Endothelial cell of umbilical vein (primary cell): ENCODE results near the gene XIRP1. TPM values are rescaled to one million over a fixed set of nuclear protein-coding genes. Genes with fewer than 3 reads are reported as not detected.

Experiments
- BruUV-seq: library from RNA; stranded (reverse); fragments of 400-500 nt; replicated peaks from 2 replicates; lab custom pipeline; 2021; lab: Mats Ljungman, UMichigan
- CTCF ChIA-PET: fragments of 300-600, 350-600 bp; sonication (Branson Sonifier 250); formaldehyde crosslinking; loops from one replicate; lab custom pipeline; 2021; ENCODE audit warnings: antibody characterized with exemption, inconsistent platforms; lab: Charles Lee
- POLR2A ChIA-PET: fragments of 300-600, 350-600 bp; sonication (Branson Sonifier 250); formaldehyde crosslinking; loops from one replicate; lab custom pipeline; 2021; ENCODE audit warnings: antibody characterized with exemption, inconsistent platforms; lab: Charles Lee
- DNase-seq: peaks from one replicate; pipeline ENCODE4 v3.0.0-alpha.2; 2011; ENCODE audit warnings: low read depth, low spot score
- FAIRE-seq: peaks from 2 replicates; lab custom pipeline; 2011; peaks lifted over from hg19 to GRCh38; lab: Jason Lieb, UNC
- H2AFZ ChIP-seq: 2 replicates; pipeline ENCODE4 v1.6.0; 2012; ENCODE audit warnings: low read depth, low read length, control low read depth, inconsistent platforms
- H3K27ac ChIP-seq: 2 replicates; pipeline ENCODE4 v1.5.1; 2011; ENCODE audit warnings: low read depth, mild to moderate bottlenecking, control low read depth, low read length, moderate library complexity; ENCODE audit not compliant: insufficient read depth
- H3K27me3 ChIP-seq, 2 experiments: 2 replicates each; pipeline versions ENCODE4 v1.6.0 to v1.6.1; 2011; ENCODE audit warnings: low read length in 2 of 2, mixed read lengths in 1 of 2; ENCODE audit not compliant: control insufficient read depth in 2 of 2, insufficient read depth in 2 of 2
- H3K36me3 ChIP-seq, 2 experiments: 2 replicates in 1 of 2; 3 replicates in 1 of 2; pipeline ENCODE4 v1.5.1; 2011; ENCODE audit warnings: low read length in 2 of 2, mild to moderate bottlenecking in 1 of 2, moderate library complexity in 1 of 2; ENCODE audit not compliant: control insufficient read depth in 2 of 2, insufficient read depth in 2 of 2; ENCODE audit errors: extremely low read depth in 1 of 2
- H3K4me1 ChIP-seq: 3 replicates; pipeline ENCODE4 v1.5.1; 2011; ENCODE audit warnings: mild to moderate bottlenecking, low read length; ENCODE audit not compliant: control insufficient read depth, insufficient read depth; ENCODE audit errors: extremely low read depth
- H3K4me2 ChIP-seq: 2 replicates; pipeline ENCODE4 v1.6.1; 2011; ENCODE audit warnings: low read length, control low read depth, mixed read lengths; ENCODE audit not compliant: insufficient read depth
- H3K4me3 ChIP-seq, 3 experiments: fragments of 200-600 bp in 1 of 3; sonication (generic), shearing (Covaris generic) in 1 of 3; replicated peaks in 1 of 3; 2 replicates each; pipeline ENCODE4 v1.5.1; 2011 to 2016; ENCODE audit warnings: control low read depth in 3 of 3, low read length in 3 of 3, mild to moderate bottlenecking in 2 of 3, inconsistent platforms in 1 of 3, low read depth in 1 of 3, moderate library complexity in 1 of 3; ENCODE audit not compliant: insufficient read depth in 1 of 3
- H3K79me2 ChIP-seq: 2 replicates; pipeline ENCODE4 v1.6.0; 2012; ENCODE audit warnings: low read length, inconsistent platforms; ENCODE audit not compliant: control insufficient read depth, insufficient read depth
- H3K9ac ChIP-seq: replicated peaks from 2 replicates; pipeline ENCODE3; 2011; ENCODE audit warnings: low read length, control low read depth; ENCODE audit not compliant: insufficient read depth; ENCODE audit errors: extremely low read depth
- H3K9me1 ChIP-seq: replicated peaks from 3 replicates; pipeline ENCODE4 v1.6.0; 2011; ENCODE audit warnings: mild to moderate bottlenecking, low read length; ENCODE audit not compliant: control insufficient read depth, insufficient read depth; ENCODE audit errors: extremely low read depth
- H3K9me3 ChIP-seq: replicated peaks from 2 replicates; pipeline ENCODE4 v1.5.1; 2012; ENCODE audit warnings: low read length, inconsistent platforms; ENCODE audit not compliant: control insufficient read depth, insufficient read depth
- H4K20me1 ChIP-seq: replicated peaks from 2 replicates; pipeline ENCODE3; 2011; ENCODE audit warnings: mild to moderate bottlenecking, low read length; ENCODE audit not compliant: control insufficient read depth, insufficient read depth; ENCODE audit errors: extremely low read depth
- EZH2 ChIP-seq: IDR thresholded peaks from 2 replicates; pipeline ENCODE4 v1.6.1; 2012; ENCODE audit warnings: borderline replicate concordance, low read depth, mild to moderate bottlenecking, moderate library complexity, low read length, inconsistent platforms; ENCODE audit not compliant: severe bottlenecking
- FOS ChIP-seq: IDR thresholded peaks from 2 replicates; pipeline ENCODE4 v1.6.1; 2011; ENCODE audit warnings: mild to moderate bottlenecking, low read length, moderate library complexity, borderline replicate concordance; ENCODE audit not compliant: insufficient read depth
- JUN ChIP-seq: IDR thresholded peaks from 2 replicates; pipeline ENCODE4 v1.6.1; 2011; ENCODE audit warnings: borderline replicate concordance, low read depth; ENCODE audit not compliant: insufficient read length, insufficient read depth
- MYC ChIP-seq: IDR thresholded peaks from one replicate; pipeline ENCODE4 v1.6.1; 2011; ENCODE audit warnings: mild to moderate bottlenecking, low read depth, low read length
- POLR2A ChIP-seq: IDR thresholded peaks from 2 replicates; pipeline ENCODE4 v1.6.1; 2012; ENCODE audit warnings: low read depth, mild to moderate bottlenecking, control low read depth, low read length
- POLR2AphosphoS5 ChIP-seq: IDR thresholded peaks from 2 replicates; pipeline ENCODE4 v1.6.1; 2012; ENCODE audit warnings: low read depth, mild to moderate bottlenecking, control low read depth, low read length, moderate library complexity; ENCODE audit not compliant: insufficient read depth
- dilution Hi-C: fragments of 300-500 bp; cut with MboI; formaldehyde crosslinking; loops from one replicate; pipeline ENCODE4 v1.15.0; 2019; ENCODE audit warnings: low sequenced_read_pairs; ENCODE audit not compliant: extremely low pct_ligation_motif_present
- intact Hi-C: fragments of 100-400 bp; cut with micrococcal nuclease; formaldehyde crosslinking; loops from one replicate; pipeline ENCODE4 v1.10.0; 2022
- polyA plus RNA-seq, 4 experiments: library from polyadenylated mRNA; depleted of rRNA in 3 of 4; stranded (reverse) in 3 of 4; unstranded in 1 of 4; fragments of >200 nt; gene quantifications; 2 replicates each; pipeline versions ENCODE4 v1.2.1 to v1.2.3, GENCODE V29; 2011 to 2012; ENCODE audit warnings: missing spikeins in 1 of 4
- total RNA-seq: library from RNA; stranded (reverse); gene quantifications from 2 replicates; pipeline ENCODE4 v1.2.3, GENCODE V29; 2021

The XIRP1 gene
- total and polyA plus RNA-seq, 2 donors (not counting 3 experiments of a cell fraction or from before 2014, with no cell fraction given), result not detected

GRCh38 chr3:39148435-39149058 lies 43.8 kb downstream of the XIRP1 start:
- peak overlapping the region; percentile 97 for H3K27ac ChIP-seq
- H3K9me3 ChIP-seq, result no peaks in the 10 kb centered on the region
- H3K9me1 ChIP-seq, result no peaks in the 10 kb centered on the region
- BruUV-seq, result no TSS peak
- no peaks in the 10 kb centered on the region for H3K27me3 ChIP-seq
- dilution Hi-C loops (no loop called here), intact Hi-C loops (loop anchor here (10.0 kb wide), 1 partner anchor 424 kb away; no protein-coding TSS in a partner anchor)
- no peak overlapping the region for H3K4me3 ChIP-seq
- peaks cover 63% of the 10 kb centered on the region for H3K4me1 ChIP-seq
- peak overlapping the region; percentile 73 for H3K4me2 ChIP-seq
- no peak overlapping the region for H2AFZ ChIP-seq
- H3K79me2 ChIP-seq, result peaks cover 74% of the 10 kb centered on the region
- TF ChIP-seq JUN (no peak), MYC (no peak), FOS (no peak), POLR2A (no peak), EZH2 (no peak), POLR2AphosphoS5 (peak; percentile 6)
- CTCF ChIA-PET, result interaction anchor here (0.9 to 3.3 kb wide), 4 partner anchors 29 to 143 kb away, joined by 3 to 20 read pairs (median 7); no protein-coding TSS in a partner anchor
- peak; percentile 28 for DNase-seq
- POLR2A ChIA-PET, result interaction anchor here (2.6 kb wide), 1 partner anchor 29 kb away, joined by 19 read pairs; no protein-coding TSS in a partner anchor
- peak; percentile 64 for FAIRE-seq
- peak overlapping the region; percentile 76 for H3K9ac ChIP-seq
- H4K20me1 ChIP-seq, result no peaks in the 10 kb centered on the region
- H3K36me3 ChIP-seq, result peaks cover 4 to 22% of the 10 kb centered on the region in 2 experiments
